GM12878 (cell line): Measurements from ENCODE around the gene HNRNPM. TPM values are rescaled to one million over a fixed set of nuclear protein-coding genes. Genes with fewer than 3 reads are reported as not detected.

Experiments
- ATAC-seq: fragments of 200-7000 bp; cut with Tn5 transposase; 3 replicates; pipeline ENCODE4 v1.9.1; 2020; ENCODE audit warnings: mild to moderate bottlenecking, moderate library complexity
- BruUV-seq: library from RNA; stranded (reverse); fragments of 400-500 nt; replicated peaks from 2 replicates; lab custom pipeline; 2021; lab: Mats Ljungman, UMichigan
- CTCF ChIA-PET: fragments of 300-600 bp; sonication (Branson Sonifier 250); formaldehyde crosslinking; extraction: SDS; loops from one replicate; lab custom pipeline; 2021; ENCODE audit warnings: inconsistent platforms; lab: Yijun Ruan, JAX
- POLR2A ChIA-PET: fragments of 350-600 bp; formaldehyde crosslinking; extraction: SDS; loops from one replicate; lab custom pipeline; 2021; ENCODE audit warnings: inconsistent platforms; lab: Charles Lee
- RAD21 ChIA-PET: fragments of 300-600 bp; sonication (Branson Sonifier 250); formaldehyde crosslinking; loops from one replicate; lab custom pipeline; 2023; ENCODE audit warnings: antibody characterized with exemption; ENCODE audit not compliant: unreplicated experiment; lab: Charles Lee
- SMC1A ChIA-PET: fragments of 300-600 bp; sonication (Branson Sonifier 250); formaldehyde crosslinking; loops from one replicate; lab custom pipeline; 2023; ENCODE audit not compliant: unreplicated experiment, uncharacterized antibody; lab: Charles Lee
- DNase-seq: peaks from one replicate; pipeline ENCODE4 v3.0.0-alpha.2; 2011; ENCODE audit warnings: low read depth, low spot score
- FAIRE-seq: peaks from 3 replicates; lab custom pipeline; 2011; peaks lifted over from hg19 to GRCh38; lab: Jason Lieb, UNC
- H2AFZ ChIP-seq: 2 replicates; pipeline ENCODE4 v1.6.0; 2011; ENCODE audit warnings: low read depth, low read length, control low read depth; ENCODE audit not compliant: control insufficient read depth
- H3K27ac ChIP-seq: 2 replicates; pipeline ENCODE4 v1.5.1; 2011; ENCODE audit warnings: control low read depth; ENCODE audit not compliant: control insufficient read depth, insufficient read depth
- H3K27me3 ChIP-seq, 2 experiments: replicated peaks in 1 of 2; 2 replicates each; pipeline versions ENCODE4 v1.6.0 to v1.6.1; 2011; ENCODE audit warnings: low read length in 1 of 2; ENCODE audit not compliant: control insufficient read depth in 2 of 2, insufficient read depth in 2 of 2
- H3K36me3 ChIP-seq, 2 experiments: 2 replicates each; pipeline ENCODE4 v1.5.1; 2011; ENCODE audit warnings: low read length in 1 of 2; ENCODE audit not compliant: control insufficient read depth in 2 of 2, insufficient read depth in 2 of 2
- H3K4me1 ChIP-seq: 2 replicates; pipeline ENCODE4 v1.6.1; 2011; ENCODE audit warnings: mild to moderate bottlenecking, low read length, moderate library complexity, mixed read lengths; ENCODE audit not compliant: control insufficient read depth, insufficient read depth
- H3K4me2 ChIP-seq: 2 replicates; pipeline ENCODE4 v1.6.0; 2011; ENCODE audit warnings: control low read depth; ENCODE audit not compliant: control insufficient read depth, insufficient read depth
- H3K4me3 ChIP-seq: fragments of 200-600 bp; sonication (generic); 2 replicates; pipeline ENCODE4 v1.5.1; 2016
- H3K79me2 ChIP-seq: 2 replicates; pipeline ENCODE4 v1.6.0; 2011; ENCODE audit warnings: low read length; ENCODE audit not compliant: control insufficient read depth, insufficient read depth
- H3K9ac ChIP-seq: 2 replicates; pipeline ENCODE4 v1.8.0; 2011; ENCODE audit warnings: low read length, control low read depth, mixed read lengths; ENCODE audit not compliant: control insufficient read depth, insufficient read depth
- H3K9me3 ChIP-seq: replicated peaks from 3 replicates; pipeline ENCODE4 v1.5.1; 2011; ENCODE audit warnings: mild to moderate bottlenecking, low read length; ENCODE audit not compliant: control insufficient read depth, insufficient read depth
- H4K20me1 ChIP-seq: 2 replicates; pipeline ENCODE4 v1.6.0; 2011; ENCODE audit not compliant: control insufficient read depth, insufficient read depth
- BRCA1 ChIP-seq: IDR thresholded peaks from 2 replicates; pipeline ENCODE4 v1.6.1; 2011; ENCODE audit warnings: low read depth, low read length, improper control_type of control experiment
- CREB1 ChIP-seq: IDR thresholded peaks from 2 replicates; pipeline ENCODE4 v1.6.1; 2012; ENCODE audit warnings: low read depth, mild to moderate bottlenecking, inconsistent platforms
- GABPA ChIP-seq: IDR thresholded peaks from 2 replicates; pipeline ENCODE4 v1.6.1; 2014; ENCODE audit warnings: antibody characterized with exemption, low read depth, mild to moderate bottlenecking, inconsistent platforms
- HDAC2 ChIP-seq: fragments of 200-600 bp; sonication (generic); IDR thresholded peaks from 2 replicates; pipeline ENCODE4 v1.6.1; 2017
- NBN ChIP-seq: fragments of 450-650 bp; IDR thresholded peaks from 2 replicates; pipeline ENCODE4 v1.6.1; 2016
- NFIC ChIP-seq: IDR thresholded peaks from 2 replicates; pipeline ENCODE4 v1.6.1; 2012; ENCODE audit warnings: low read depth, mild to moderate bottlenecking, inconsistent platforms, low read length, moderate library complexity
- NR2C1 ChIP-seq: fragments of 450-650 bp; IDR thresholded peaks from 2 replicates; pipeline ENCODE4 v1.6.1; 2017; ENCODE audit warnings: antibody characterized with exemption, mild to moderate bottlenecking, moderate library complexity
- NR2F1 ChIP-seq: fragments of 450-650 bp; conservative IDR thresholded peaks from 2 replicates; pipeline ENCODE4 v1.6.1; 2017; ENCODE audit warnings: mild to moderate bottlenecking
- RAD51 ChIP-seq: fragments of 450-650 bp; IDR thresholded peaks from 2 replicates; pipeline ENCODE4 v1.6.1; 2016; ENCODE audit warnings: moderate library complexity, mild to moderate bottlenecking, inconsistent platforms
- RUNX3 ChIP-seq: IDR thresholded peaks from 2 replicates; pipeline ENCODE4 v1.6.1; 2012; ENCODE audit warnings: low read length, inconsistent platforms
- SIX5 ChIP-seq: IDR thresholded peaks from 2 replicates; pipeline ENCODE4 v1.6.1; 2011; ENCODE audit warnings: mild to moderate bottlenecking, low read depth, low read length, moderate library complexity; ENCODE audit not compliant: severe bottlenecking
- WGBS: methylation state at CpG from one replicate; pipeline ENCODE4 v1.1.6; 2016; ENCODE audit warnings: low lambda C conversion rate; ENCODE audit not compliant: insufficient replicate concordance, insufficient coverage; ENCODE audit errors: missing lambda C conversion rate; 5-methylcytosine and 5-hydroxymethylcytosine counted together
- in situ Hi-C: fragments of 300-500 bp; cut with MboI; formaldehyde crosslinking; loops from 9 replicates; pipeline ENCODE4 v1.14.3; 2018; ENCODE audit warnings: mixed read lengths
- intact Hi-C: fragments of 100-400 bp; cut with micrococcal nuclease; formaldehyde crosslinking; loops from one replicate; pipeline ENCODE4 v1.14.2; 2022; ENCODE audit not compliant: unreplicated experiment
- polyA plus RNA-seq, 11 experiments: library from polyadenylated mRNA; depleted of rRNA in 4 of 11; unstranded in 6 of 11; stranded (reverse) in 5 of 11; fragments of >200 nt; fragmentation: Nextera tagmentation in 4 of 11; fragmentation: Illumina TruSeq in 1 of 11; extraction: Ambion mirVana in 4 of 11; extraction: Trizol in 1 of 11; gene quantifications; 1 replicate in 1 of 11; 2 replicates in 10 of 11; pipeline versions ENCODE4 v1.2.1 to v1.2.3, GENCODE V29; 2011 to 2016; ENCODE audit warnings: inconsistent platforms in 2 of 11, missing spikeins in 2 of 11, low read depth in 1 of 11
- total RNA-seq, 4 experiments: library from RNA; depleted of rRNA in 3 of 4; stranded (reverse); fragments of >200 nt in 3 of 4; fragmentation: Illumina TruSeq in 1 of 4; extraction: Trizol in 1 of 4; gene quantifications; 2 replicates each; pipeline versions ENCODE4 v1.2.1 to v1.2.3, GENCODE V29; 2013 to 2021
- TF ChIP-seq, protein P1 (sequence below), 3 experiments: IDR thresholded peaks in 2 of 3; conservative IDR thresholded peaks in 1 of 3; 2 replicates each; pipeline ENCODE4 v1.5.1; 2011; ENCODE audit warnings: low read depth in 3 of 3, low read length in 3 of 3, mild to moderate bottlenecking in 3 of 3, control low read depth in 2 of 3, moderate library complexity in 2 of 3, inconsistent platforms in 1 of 3, mixed read lengths in 1 of 3; ENCODE audit not compliant: control insufficient read depth in 2 of 3, insufficient read depth in 1 of 3; ENCODE audit errors: extremely low read depth in 1 of 3
- TF ChIP-seq, protein P2 (sequence below): fragments of 450-650 bp; IDR thresholded peaks from 2 replicates; pipeline ENCODE4 v1.6.1; 2017; ENCODE audit warnings: borderline replicate concordance
- TF ChIP-seq, protein P3 (sequence below): IDR thresholded peaks from 2 replicates; pipeline ENCODE4 v1.6.1; 2012; ENCODE audit warnings: mild to moderate bottlenecking, low read depth, low read length

HNRNPM gene
- total and polyA plus RNA-seq, 10 of the 15 experiments (the other 5 are each of a cell fraction or from before 2014, with no cell fraction given), result 14.3 to 415 (median 198) TPM

DNA sequence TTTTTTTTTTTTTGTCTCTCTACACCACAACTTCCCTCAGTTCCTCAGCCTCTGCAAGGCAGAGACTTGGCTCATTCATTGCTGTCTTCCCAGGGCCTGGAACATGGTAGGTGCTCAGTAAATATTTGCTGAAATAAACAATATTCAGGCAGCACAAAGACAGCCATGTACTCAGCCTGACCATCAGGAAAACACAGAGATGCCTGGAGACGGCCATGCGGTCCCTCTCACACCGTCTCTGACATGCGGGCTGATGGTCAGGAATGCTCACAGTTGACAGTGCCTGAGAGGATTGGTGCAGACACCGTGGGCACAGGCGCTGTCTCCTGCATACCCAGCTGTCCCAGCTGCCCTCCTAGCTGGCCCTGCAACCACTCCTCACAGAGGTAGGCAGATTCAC is 56.7 kb downstream of the HNRNPM start:
- H3K9me3 ChIP-seq, result no peaks in the 10 kb centered on the region
- no peaks in the 10 kb centered on the region for H3K79me2 ChIP-seq
- H3K9ac ChIP-seq, result no peak overlapping the region
- no peak overlapping the region for H3K4me3 ChIP-seq
- no peak overlapping the region for H3K4me2 ChIP-seq
- no peaks in the 10 kb centered on the region for H3K36me3 ChIP-seq
- CTCF ChIA-PET, result no interaction called here
- ATAC-seq (no peak), FAIRE-seq (no peak), DNase-seq (no peak)
- BruUV-seq, result no TSS peak
- in situ Hi-C loops (no loop called here), intact Hi-C loops (no loop called here)
- POLR2A ChIA-PET, result no interaction called here
- RAD21 ChIA-PET, result no interaction called here
- H3K27ac ChIP-seq, result no peak overlapping the region
- H4K20me1 ChIP-seq, result no peaks in the 10 kb centered on the region
- TF ChIP-seq RUNX3 (no peak), NR2C1 (no peak), RAD51 (no peak), BRCA1 (no peak), NFIC (no peak), HDAC2 (no peak), NBN (no peak), GABPA (no peak), SIX5 (no peak), CREB1 (no peak), NR2F1 (no peak)
- TF ChIP-seq, protein P1, sequence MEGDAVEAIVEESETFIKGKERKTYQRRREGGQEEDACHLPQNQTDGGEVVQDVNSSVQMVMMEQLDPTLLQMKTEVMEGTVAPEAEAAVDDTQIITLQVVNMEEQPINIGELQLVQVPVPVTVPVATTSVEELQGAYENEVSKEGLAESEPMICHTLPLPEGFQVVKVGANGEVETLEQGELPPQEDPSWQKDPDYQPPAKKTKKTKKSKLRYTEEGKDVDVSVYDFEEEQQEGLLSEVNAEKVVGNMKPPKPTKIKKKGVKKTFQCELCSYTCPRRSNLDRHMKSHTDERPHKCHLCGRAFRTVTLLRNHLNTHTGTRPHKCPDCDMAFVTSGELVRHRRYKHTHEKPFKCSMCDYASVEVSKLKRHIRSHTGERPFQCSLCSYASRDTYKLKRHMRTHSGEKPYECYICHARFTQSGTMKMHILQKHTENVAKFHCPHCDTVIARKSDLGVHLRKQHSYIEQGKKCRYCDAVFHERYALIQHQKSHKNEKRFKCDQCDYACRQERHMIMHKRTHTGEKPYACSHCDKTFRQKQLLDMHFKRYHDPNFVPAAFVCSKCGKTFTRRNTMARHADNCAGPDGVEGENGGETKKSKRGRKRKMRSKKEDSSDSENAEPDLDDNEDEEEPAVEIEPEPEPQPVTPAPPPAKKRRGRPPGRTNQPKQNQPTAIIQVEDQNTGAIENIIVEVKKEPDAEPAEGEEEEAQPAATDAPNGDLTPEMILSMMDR (IDR thresholded peaks at IDR 0.05 in 2 of 3, conservative IDR thresholded peaks at IDR 0.05 in 1 of 3; ENCODE audit: control insufficient read depth in 2 of 3, extremely low read depth in 1 of 3, insufficient read depth in 1 of 3, low read depth in 3 of 3, low read length in 3 of 3), result no peak
- TF ChIP-seq, protein P2, sequence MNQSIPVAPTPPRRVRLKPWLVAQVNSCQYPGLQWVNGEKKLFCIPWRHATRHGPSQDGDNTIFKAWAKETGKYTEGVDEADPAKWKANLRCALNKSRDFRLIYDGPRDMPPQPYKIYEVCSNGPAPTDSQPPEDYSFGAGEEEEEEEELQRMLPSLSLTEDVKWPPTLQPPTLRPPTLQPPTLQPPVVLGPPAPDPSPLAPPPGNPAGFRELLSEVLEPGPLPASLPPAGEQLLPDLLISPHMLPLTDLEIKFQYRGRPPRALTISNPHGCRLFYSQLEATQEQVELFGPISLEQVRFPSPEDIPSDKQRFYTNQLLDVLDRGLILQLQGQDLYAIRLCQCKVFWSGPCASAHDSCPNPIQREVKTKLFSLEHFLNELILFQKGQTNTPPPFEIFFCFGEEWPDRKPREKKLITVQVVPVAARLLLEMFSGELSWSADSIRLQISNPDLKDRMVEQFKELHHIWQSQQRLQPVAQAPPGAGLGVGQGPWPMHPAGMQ, result no peak
- TF ChIP-seq, protein P3, sequence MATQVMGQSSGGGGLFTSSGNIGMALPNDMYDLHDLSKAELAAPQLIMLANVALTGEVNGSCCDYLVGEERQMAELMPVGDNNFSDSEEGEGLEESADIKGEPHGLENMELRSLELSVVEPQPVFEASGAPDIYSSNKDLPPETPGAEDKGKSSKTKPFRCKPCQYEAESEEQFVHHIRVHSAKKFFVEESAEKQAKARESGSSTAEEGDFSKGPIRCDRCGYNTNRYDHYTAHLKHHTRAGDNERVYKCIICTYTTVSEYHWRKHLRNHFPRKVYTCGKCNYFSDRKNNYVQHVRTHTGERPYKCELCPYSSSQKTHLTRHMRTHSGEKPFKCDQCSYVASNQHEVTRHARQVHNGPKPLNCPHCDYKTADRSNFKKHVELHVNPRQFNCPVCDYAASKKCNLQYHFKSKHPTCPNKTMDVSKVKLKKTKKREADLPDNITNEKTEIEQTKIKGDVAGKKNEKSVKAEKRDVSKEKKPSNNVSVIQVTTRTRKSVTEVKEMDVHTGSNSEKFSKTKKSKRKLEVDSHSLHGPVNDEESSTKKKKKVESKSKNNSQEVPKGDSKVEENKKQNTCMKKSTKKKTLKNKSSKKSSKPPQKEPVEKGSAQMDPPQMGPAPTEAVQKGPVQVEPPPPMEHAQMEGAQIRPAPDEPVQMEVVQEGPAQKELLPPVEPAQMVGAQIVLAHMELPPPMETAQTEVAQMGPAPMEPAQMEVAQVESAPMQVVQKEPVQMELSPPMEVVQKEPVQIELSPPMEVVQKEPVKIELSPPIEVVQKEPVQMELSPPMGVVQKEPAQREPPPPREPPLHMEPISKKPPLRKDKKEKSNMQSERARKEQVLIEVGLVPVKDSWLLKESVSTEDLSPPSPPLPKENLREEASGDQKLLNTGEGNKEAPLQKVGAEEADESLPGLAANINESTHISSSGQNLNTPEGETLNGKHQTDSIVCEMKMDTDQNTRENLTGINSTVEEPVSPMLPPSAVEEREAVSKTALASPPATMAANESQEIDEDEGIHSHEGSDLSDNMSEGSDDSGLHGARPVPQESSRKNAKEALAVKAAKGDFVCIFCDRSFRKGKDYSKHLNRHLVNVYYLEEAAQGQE, result no peak
- SMC1A ChIA-PET, result interaction anchor here (0.8 kb wide), 1 partner anchor 20 kb away, joined by 3 read pairs; no protein-coding TSS in a partner anchor
- 82% methylated on average over 6 of the region's 6 CpGs for WGBS
- H3K4me1 ChIP-seq, result peaks cover 4% of the 10 kb centered on the region; the same call in 1 of the 2 replicates
- H2AFZ ChIP-seq, result no peak overlapping the region
- no peaks in the 10 kb centered on the region; a peak in 1 of 4 replicates for H3K27me3 ChIP-seq
